GM12865 (cell line): ENCODE measurements around the gene PNPLA2.

Experiments
- DNase-seq: peaks from one replicate; pipeline ENCODE4 v3.0.0; 2010; ENCODE audit warnings: low read depth
- H3K4me3 ChIP-seq: 2 replicates; pipeline ENCODE4 v1.5.1; 2011; ENCODE audit warnings: mild to moderate bottlenecking, low read depth, low read length, control low read depth
- CTCF ChIP-seq: IDR thresholded peaks from 2 replicates; pipeline ENCODE4 v1.5.1; 2011; ENCODE audit warnings: low read length, control low read depth, low read depth, inconsistent platforms; ENCODE audit not compliant: insufficient read depth; ENCODE audit errors: missing control alignments

Gene PNPLA2

GRCh38 chr11:833114-833791 is 14.5 kb downstream of the PNPLA2 start:
- TF ChIP-seq CTCF, result no peak
- peak overlapping the region; percentile 61 for H3K4me3 ChIP-seq
- DNase-seq, result no peak

GRCh38 chr11:833849-834311 is 15.2 kb downstream of the PNPLA2 start:
- TF ChIP-seq CTCF, result no peak
- H3K4me3 ChIP-seq, result peak overlapping the region; percentile 61
- no peak for DNase-seq

GRCh38 chr11:834371-835316 is 15.9 kb downstream of the PNPLA2 start:
- no peak overlapping the region for H3K4me3 ChIP-seq
- no peak for TF ChIP-seq CTCF
- DNase-seq, result no peak

GRCh38 chr11:836274-836673 is 17.6 kb downstream of the PNPLA2 start:
- DNase-seq, result no peak
- no peak for TF ChIP-seq CTCF
- no peak overlapping the region for H3K4me3 ChIP-seq

- no peak for DNase-seq
- H3K4me3 ChIP-seq, result no peak overlapping the region
- TF ChIP-seq CTCF, result no peak
These were observed 18.0 kb downstream of the PNPLA2 start for GRCh38 chr11:836700-837099.

- H3K4me3 ChIP-seq, result no peak overlapping the region
- DNase-seq, result no peak
- TF ChIP-seq CTCF, result no peak
These were observed 18.7 kb downstream of the PNPLA2 start for GRCh38 chr11:837189-837989.
